Activated T-cell treated with anti-CD3 and anti-CD28 coated beads for 24 hours (primary cell): ENCODE measurements around the gene RPS25.
"Not testable (repeated sequence)": the region's sequence is repeated elsewhere in the genome, so short reads cannot be mapped to it uniquely, and the experiment has no call there.

Experiments
- DNase-seq: peaks from one replicate; pipeline ENCODE4 v3.0.0-alpha.2; 2020; ENCODE audit warnings: low read depth

Gene RPS25

DNA sequence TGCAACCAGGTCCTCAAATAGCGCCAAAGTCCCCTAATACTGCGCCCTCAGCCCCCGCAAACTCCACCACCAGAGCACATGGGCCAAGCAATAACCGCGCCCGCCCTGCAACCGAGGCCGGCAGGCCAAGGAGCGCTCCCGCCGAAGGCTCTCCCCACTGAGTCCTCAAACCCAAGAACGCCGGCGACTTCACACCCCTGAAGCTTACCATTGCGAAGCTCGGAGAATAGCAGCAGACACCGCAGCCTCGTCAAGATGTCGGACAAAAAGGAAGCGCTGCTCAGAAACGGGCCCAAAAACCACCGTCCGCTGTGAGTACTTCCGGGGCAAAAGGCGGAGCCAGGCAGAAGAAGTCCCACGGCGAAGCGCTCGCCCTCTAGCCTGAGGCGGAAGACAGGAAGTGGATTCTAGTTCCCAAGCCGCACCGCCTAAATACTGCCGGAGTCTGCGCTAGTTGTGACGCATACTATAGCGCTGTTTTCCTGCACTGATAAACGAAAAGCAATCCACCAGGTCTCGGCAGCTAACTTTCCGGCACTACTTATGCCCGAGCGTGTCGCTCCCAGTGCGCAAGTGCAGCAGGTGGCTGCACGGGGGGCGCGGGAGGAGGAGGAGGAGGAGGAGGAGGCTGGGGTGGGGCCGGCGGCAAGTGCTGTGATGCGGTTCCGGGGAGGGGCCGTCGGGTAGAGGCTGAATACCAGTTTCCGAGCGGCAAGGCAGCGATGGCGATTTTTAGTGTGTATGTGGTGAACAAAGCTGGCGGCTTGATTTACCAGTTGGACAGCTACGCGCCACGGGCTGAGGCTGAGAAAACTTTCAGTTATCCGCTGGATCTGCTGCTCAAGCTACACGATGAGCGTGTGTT, at the start of gene RPS25, which contains the start of gene TRAPPC4:
RPS25 (minus strand) TSS at position 270 of the 865 bp plus-strand sequence; CDS start at position 211, 59 bp downstream.
TRAPPC4 (plus strand) TSS at position 693 of the 865 bp plus-strand sequence; CDS start at position 723, 30 bp downstream.
- peak; percentile 90 for DNase-seq

DNA sequence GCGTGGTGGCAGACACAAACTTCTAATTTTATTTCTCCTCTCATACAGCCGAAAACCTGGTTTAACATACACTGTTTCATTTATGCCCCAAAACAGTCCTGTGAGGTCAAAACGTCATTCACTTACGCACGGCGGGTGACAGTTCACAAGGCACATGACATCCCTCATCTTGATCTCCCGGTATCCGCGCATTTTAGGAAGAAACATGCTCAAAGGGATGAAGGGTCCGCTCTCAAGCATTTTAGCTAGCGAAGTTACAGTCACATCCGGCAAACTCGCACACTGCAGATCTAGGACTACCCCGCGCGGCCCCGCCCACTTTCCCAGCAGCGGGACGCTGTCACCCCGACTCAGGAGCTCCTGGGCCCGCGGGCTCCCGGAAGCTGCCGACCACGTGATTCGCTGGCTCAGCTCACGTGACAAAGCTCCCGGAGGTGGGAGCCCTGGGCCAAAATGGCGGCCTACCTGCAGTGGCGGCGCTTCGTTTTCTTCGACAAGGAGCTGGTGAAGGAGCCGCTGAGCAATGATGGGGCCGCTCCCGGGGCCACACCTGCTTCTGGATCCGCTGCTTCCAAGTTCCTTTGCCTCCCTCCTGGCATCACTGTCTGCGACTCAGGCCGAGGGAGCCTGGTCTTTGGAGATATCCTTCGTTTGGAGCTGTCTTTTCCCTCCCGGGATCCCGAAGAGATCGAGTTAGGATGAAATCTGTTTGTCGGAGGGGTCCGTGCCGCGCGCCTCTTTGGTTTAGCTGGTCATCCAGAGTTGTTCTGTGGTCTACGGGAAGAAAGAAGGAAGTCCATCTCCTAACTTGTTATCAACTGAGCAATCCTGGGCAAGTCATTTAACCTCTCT, 49.5 kb upstream of the RPS25 start, which contains the start of gene VPS11:
VPS11 (plus strand) TSS at position 448 of the 852 bp plus-strand sequence; CDS start at position 454, 6 bp downstream.
- DNase-seq: peak; percentile 96

GRCh38 chr11:119065369-119065768, 47.2 kb upstream of the RPS25 start:
- peak; percentile 39 for DNase-seq

DNA sequence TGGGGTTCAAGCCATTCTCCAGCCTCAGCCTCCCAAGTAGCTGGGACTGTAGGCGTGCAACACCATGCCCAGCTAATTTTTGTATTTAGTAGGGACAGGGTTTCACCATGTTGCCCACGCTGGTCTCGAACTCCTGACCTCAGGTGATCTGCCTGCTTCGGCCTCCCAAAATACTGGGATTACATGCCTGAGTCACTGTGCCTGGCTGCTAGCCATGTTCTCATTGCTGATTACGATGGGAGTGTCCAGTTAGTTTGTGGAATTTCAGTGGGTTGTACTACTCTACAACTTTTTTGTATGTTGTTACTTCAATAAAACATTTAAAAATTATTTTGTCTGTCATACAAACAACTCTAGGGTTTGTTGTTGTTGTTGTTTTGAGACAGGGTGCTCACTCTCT, 44.6 kb upstream of the RPS25 start:
- no peak for DNase-seq

GRCh38 chr11:119061256-119061655, 43.1 kb upstream of the RPS25 start:
- no peak for DNase-seq

- not testable (repeated sequence) for DNase-seq
Observed at GRCh38 chr11:119059128-119059527, 41.0 kb upstream of the RPS25 start.

DNA sequence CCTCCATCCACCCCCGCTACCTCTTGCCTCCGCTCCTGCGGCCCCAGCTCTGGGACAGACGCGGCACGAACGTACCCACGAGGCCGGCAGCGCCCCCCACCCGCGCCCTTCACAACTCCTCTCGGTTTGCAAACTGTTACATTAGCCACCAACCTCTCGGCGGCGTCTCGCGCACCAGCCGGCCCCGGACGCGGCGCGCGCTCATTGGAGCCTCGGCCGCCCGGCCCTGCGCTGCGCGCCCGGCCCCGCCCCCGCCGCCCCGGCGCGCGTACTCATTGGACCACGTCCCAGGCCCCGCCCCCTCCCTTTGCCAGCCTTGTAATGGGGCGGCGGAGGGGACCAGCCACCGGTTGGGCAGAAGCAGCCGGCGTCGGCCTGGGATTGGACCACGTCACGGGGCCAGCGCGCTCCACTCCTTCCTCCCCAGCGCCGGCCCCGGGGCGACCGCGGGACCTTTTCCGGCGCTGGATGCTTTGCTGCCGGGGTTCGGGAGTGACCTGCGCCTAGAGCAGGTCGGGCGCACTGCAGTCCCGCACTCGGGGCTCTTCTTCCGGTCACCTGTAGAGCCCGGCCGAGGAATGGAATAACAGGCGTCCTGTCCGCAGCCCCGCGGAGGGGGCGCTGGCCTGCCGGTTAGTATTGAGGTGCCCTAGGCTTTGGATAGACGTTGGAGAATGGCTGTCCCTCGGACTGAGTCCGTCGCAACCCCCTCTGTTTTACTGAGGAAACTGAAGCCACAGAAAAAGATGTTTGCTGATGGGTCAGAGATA, 39.0 kb upstream of the RPS25 start, which contains the start of gene HYOU1:
HYOU1 (minus strand) TSS at position 206 of the 770 bp plus-strand sequence. CDS start 1,045 bp downstream, outside the sequence.
- peak; percentile 98 for DNase-seq

- DNase-seq: peak; percentile 10
Observed at GRCh38 chr11:119056421-119056999, 38.4 kb upstream of the RPS25 start.

- DNase-seq: peak; percentile 16
Observed at GRCh38 chr11:119055901-119056300, 37.8 kb upstream of the RPS25 start.

DNA sequence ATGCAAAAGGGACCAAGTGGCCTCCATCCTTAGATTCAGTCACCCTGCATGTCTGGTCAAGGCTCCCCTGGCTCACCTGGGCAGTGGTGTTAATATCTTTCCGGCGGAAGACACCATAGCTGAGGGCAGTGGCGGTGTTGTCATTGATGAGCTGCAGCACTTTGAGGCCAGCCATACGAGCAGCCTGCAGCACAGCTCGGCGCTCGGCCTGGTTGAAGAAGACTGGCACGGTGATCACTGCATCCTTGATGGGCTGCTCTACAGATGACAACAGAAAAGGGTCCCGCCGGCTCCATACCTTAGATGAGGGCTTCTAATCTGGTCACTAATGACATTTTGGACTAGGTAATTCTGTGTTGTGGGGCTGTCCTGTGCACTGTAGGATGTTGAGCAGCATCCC, 36.3 kb upstream of the RPS25 start:
- no peak for DNase-seq

DNA sequence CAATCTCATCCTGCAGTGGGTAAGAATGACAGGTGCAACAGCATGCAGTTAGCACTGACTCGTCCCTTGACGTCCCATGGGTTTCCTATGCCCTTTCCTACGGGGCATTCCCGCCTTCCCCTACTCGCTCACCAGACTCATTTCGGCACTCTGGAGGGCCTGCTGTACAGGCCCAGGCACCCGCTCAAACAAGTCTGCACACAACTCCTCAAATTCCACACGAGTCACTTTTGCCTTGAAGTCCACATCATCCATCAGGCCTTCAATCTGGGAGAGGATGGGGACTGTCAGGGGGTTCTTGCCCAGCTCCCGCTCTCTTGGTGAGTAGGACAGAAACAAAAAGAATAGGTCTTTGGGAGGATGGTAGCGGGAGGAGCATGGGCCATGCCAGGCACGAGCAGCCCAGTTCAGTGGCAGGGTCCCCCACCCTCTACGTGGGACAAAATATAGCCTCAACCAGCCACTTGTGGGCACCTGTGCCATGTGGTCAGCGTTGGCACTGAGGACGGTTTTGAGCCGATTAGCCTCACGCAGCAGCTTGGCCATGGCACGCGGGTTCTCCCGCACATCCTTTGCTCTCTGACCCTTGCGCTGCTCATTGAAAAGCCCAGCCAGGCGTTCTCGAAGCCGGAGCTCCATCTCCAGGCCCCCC, 34.1 kb upstream of the RPS25 start:
- DNase-seq: no peak

DNA sequence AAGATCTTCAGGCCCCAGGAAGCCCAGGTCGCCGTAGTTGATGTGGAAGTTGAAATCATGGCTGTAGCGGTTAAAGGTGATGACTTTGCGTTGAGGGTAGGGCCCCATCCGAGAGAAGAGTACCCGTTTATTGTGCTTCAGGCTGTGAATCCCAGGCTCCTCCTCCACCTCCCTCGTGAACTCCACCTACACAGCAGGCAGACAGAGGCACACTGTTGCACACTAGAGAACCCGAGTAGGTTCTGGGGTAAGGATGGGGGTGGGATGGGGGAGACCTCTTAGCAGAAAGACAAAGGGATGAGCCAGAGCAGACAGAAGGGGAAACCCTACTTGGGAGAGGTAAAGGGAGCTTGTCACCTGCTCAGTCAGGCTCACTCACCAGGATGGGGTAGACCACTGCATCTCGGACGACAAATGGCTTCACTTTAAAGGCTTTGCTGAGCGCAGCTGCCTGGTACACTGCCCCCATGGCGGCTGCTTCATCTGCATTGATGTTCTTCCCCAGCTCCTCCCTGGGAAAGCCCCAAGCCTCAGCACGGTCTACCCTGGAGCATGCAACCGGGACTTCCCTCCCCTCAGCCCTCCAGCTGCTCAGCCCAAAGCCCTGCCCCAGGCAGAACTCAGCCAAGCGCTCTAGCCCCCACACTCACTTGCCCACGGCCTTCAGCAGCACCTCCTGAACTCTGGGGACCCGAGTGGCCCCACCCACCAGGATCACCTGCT, 33.5 kb upstream of the RPS25 start:
- DNase-seq: no peak

- no peak for DNase-seq
Observed at GRCh38 chr11:119049081-119049480, 30.9 kb upstream of the RPS25 start.

GRCh38 chr11:119048644-119049043, 30.5 kb upstream of the RPS25 start:
- no peak for DNase-seq

GRCh38 chr11:119047205-119047604, 29.1 kb upstream of the RPS25 start:
- no peak for DNase-seq

GRCh38 chr11:119046489-119046888, 28.3 kb upstream of the RPS25 start:
- DNase-seq: no peak

- no peak for DNase-seq
Observed at GRCh38 chr11:119044708-119045107, 26.6 kb upstream of the RPS25 start.

GRCh38 chr11:119042927-119043326, 24.8 kb upstream of the RPS25 start:
- DNase-seq: no peak

GRCh38 chr11:119041821-119042514, 23.8 kb upstream of the RPS25 start:
- no peak for DNase-seq
